Activated T-helper 2 cell treated with anti-CD3 and anti-CD28 coated beads, Interferon-gamma antibody, Interleukin-2, Interleukin-4, amounts not matched to agents 10 μg/mL and 5 μg/mL and 100 μg/mL, durations not matched to agents 14 hours and 24 hours and 36 hours (primary cell): Measurements from ENCODE around the gene CFAP298. TPM values are rescaled to one million over a fixed set of nuclear protein-coding genes. Genes with fewer than 3 reads are reported as not detected.

Source experiments
- DNase-seq: peaks from one replicate; pipeline ENCODE4 v3.0.0; 2021; ENCODE audit warnings: low spot score
- H3K27ac Mint-ChIP-seq: one replicate; pipeline ENCODE4 v1.8.0; 2021; ENCODE audit warnings: mixed read lengths
- H3K27me3 Mint-ChIP-seq: one replicate; pipeline ENCODE4 v1.8.0; 2021; ENCODE audit warnings: low read depth, mixed read lengths
- H3K36me3 Mint-ChIP-seq: one replicate; pipeline ENCODE4 v1.8.0; 2021; ENCODE audit warnings: low read depth, mixed read lengths
- H3K4me1 Mint-ChIP-seq: one replicate; pipeline ENCODE4 v1.8.0; 2021; ENCODE audit warnings: low read depth, mixed read lengths
- H3K4me3 Mint-ChIP-seq: one replicate; pipeline ENCODE4 v1.8.0; 2021; ENCODE audit warnings: low read depth, mild to moderate bottlenecking, moderate library complexity, mixed read lengths
- H3K9me3 Mint-ChIP-seq: one replicate; pipeline ENCODE4 v1.8.0; 2021; ENCODE audit warnings: mixed read lengths
- intact Hi-C: fragments of 100-400 bp; cut with micrococcal nuclease; formaldehyde crosslinking; loops from one replicate; pipeline ENCODE4 v1.15.1; 2023
- total RNA-seq: library from RNA; stranded (reverse); gene quantifications from 2 replicates; pipeline ENCODE4 v1.2.3, GENCODE V29; 2022

Gene CFAP298
- total RNA-seq, 1 donor from 2014 or later, result 44.5 TPM

DNA sequence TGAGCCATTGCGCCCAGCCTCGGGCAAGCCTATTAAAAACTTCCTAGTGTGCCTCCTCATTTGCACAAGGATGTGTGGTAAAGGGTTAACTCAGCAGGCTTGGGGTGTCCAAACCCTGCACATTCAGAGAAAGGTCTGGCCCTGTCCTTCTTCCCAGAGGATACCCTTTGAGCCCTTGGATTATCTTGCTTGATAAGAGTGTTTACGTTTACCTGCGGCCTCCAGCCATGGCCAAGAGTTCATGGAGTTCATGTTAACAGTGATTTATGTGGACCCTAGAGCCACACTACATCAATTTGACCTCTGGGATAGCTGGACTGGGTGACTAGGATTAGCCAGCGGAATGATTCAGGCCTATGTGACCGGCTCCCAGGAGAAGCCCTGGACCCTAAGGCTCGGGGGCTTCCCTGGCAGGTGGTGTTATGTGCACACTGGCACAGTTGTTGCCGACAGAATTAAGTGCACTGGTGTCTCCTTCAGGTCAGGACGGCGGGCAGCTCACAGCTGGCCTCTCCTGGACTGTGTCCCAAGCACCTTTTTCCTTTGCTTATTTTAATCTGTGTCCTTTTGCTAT, 19.2 kb downstream of the CFAP298 start:
- no peaks in the 10 kb centered on the region for H3K27me3 Mint-ChIP-seq
- H3K4me3 Mint-ChIP-seq, result no peak overlapping the region
- H3K36me3 Mint-ChIP-seq, result no peaks in the 10 kb centered on the region
- DNase-seq, result no peak
- no peak overlapping the region for H3K27ac Mint-ChIP-seq
- H3K9me3 Mint-ChIP-seq, result no peaks in the 10 kb centered on the region
- peaks cover 3% of the 10 kb centered on the region for H3K4me1 Mint-ChIP-seq
- intact Hi-C loops, result no loop called here

DNA sequence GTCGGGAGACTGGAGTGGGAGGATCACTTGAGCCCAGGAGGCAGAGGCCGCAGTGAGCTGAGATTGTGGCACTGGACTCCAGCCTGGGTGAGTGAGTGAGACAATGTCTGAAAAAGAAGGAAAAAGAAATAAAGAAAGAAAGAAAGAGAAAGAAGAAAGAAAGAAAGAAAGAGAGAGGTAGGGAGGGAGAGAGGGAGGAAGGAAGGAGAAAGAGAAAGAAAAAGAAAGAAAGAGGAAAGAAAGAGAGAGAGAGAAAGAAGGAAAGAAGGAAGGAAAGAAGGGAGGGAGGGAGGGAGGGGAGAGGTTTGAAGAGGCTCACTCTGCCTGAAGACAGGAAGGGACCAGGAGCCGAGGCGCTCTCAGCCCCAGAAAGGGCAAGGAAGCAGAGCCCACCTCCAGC, 22.0 kb downstream of the CFAP298 start:
- Mint-ChIP-seq H3K27ac (no peak overlapping the region), H3K27me3 (no peaks in the 10 kb centered on the region), H3K4me1 (no peaks in the 10 kb centered on the region), H3K4me3 (no peak overlapping the region), H3K36me3 (no peaks in the 10 kb centered on the region), H3K9me3 (no peaks in the 10 kb centered on the region)
- no peak for DNase-seq
- intact Hi-C loops, result no loop called here

DNA sequence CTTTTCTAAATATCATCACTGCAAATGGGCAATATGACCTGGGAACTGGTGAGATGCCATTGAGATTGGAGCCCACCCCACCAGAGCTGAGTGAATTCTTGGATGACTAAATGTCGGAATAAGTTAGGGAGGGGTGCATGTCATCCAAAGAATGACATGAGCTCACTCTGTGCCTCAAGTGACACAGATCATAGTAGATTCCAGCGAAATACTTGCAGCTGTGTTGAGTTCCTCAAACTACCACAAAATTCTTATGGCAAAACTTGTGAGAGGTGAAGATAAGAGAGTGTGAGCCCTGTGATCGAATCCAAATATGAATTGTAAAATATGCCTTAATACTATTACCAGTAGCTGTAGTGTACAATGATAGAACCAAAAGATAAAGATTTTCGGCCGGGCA, 24.5 kb downstream of the CFAP298 start:
- Mint-ChIP-seq H3K9me3 (no peaks in the 10 kb centered on the region), H3K4me3 (no peak overlapping the region), H3K4me1 (no peaks in the 10 kb centered on the region), H3K27ac (no peak overlapping the region), H3K36me3 (no peaks in the 10 kb centered on the region), H3K27me3 (no peaks in the 10 kb centered on the region)
- intact Hi-C loops, result no loop called here
- DNase-seq, result no peak

DNA sequence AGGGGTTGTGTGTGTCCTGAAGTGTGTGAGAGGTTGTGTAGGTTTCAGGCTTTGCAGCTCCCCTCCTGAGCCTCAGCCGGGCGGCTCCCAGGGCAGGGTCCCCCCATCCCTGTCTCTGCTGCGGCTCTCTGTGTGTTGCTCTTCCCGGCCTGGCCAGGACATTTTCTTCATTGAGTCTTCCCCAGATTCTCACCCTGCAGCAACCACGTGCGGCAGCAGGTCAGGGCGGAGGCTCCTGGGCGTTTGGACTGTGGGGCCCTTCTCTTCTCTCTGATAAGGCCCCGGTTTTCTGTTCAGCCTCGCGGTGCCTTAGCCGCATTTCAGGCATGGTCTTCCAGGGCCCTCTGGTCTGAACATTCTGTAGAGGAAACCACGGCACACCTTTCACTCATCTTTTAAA, 25.1 kb downstream of the CFAP298 start:
- no peak overlapping the region for H3K27ac Mint-ChIP-seq
- no peak overlapping the region for H3K4me3 Mint-ChIP-seq
- no peak for DNase-seq
- H3K27me3 Mint-ChIP-seq, result no peaks in the 10 kb centered on the region
- no peaks in the 10 kb centered on the region for H3K4me1 Mint-ChIP-seq
- intact Hi-C loops, result no loop called here
- H3K9me3 Mint-ChIP-seq, result no peaks in the 10 kb centered on the region
- no peaks in the 10 kb centered on the region for H3K36me3 Mint-ChIP-seq

DNA sequence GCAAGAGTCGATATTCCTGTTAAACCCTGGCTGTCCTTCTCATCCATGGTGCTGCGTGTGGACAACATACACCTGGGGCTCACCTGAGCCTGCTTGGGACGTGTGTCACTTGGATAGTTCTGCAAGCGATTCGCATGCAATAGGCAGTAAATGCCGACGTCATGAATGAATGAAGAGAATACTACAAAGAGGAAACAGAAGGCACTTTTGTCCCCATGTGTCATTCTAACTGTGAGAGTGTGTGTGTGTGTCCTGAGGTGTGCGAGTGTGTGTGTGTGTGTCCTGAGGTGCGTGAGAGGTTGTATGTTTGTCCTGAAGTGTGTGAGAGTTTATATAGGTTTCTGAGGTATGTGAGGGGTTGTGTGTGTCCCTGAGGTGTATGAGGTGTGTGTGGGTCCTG, 26.2 kb downstream of the CFAP298 start:
- Mint-ChIP-seq H3K36me3 (no peaks in the 10 kb centered on the region), H3K9me3 (no peaks in the 10 kb centered on the region), H3K4me1 (no peaks in the 10 kb centered on the region), H3K27ac (no peak overlapping the region), H3K4me3 (no peak overlapping the region), H3K27me3 (no peaks in the 10 kb centered on the region)
- intact Hi-C loops, result no loop called here
- no peak for DNase-seq

DNA sequence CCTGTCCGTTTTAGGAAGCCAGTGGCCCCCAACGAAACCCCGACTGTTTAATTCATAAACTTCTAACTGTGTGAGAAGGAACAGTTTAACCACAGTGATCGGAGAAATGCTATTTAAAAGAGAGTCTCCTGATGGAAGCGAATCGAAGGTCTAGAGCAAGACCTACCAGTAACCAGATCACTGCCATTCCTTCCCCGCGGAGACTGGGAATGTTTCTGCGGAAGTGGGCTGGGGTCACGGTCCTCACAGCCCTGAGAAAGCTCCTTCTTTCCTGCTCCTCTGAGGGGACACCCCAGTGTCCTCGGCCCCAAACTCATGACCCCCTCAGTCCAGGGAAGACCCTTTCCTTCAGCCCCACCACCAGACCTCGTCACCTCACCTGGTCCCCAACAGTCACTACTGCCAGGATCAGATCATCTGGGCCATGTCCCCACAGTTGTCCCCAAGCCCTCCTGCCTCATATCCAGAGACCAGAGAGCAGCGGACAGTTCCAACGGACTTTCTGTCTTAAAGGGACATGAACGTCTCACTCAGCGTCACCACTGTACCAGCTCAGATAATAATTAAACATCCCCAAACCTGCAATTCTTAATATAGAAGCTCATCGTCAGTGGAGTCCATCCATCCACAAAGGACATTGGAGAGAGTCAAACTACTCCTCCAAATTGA, 27.0 kb downstream of the CFAP298 start, which contains the start of gene TCP10L:
TSS of gene TCP10L (minus strand) at position 482 of the 669 bp plus-strand sequence. CDS start 1,219 bp downstream, outside the sequence.
- Mint-ChIP-seq H3K36me3 (no peaks in the 10 kb centered on the region), H3K9me3 (no peaks in the 10 kb centered on the region), H3K4me3 (no peak within 1 kb of the TSS), H3K27me3 (no peaks in the 10 kb centered on the region), H3K27ac (no peak within 1 kb of the TSS), H3K4me1 (no peaks in the 10 kb centered on the region)
- DNase-seq, result no peak
- intact Hi-C loops, result no loop called here

DNA sequence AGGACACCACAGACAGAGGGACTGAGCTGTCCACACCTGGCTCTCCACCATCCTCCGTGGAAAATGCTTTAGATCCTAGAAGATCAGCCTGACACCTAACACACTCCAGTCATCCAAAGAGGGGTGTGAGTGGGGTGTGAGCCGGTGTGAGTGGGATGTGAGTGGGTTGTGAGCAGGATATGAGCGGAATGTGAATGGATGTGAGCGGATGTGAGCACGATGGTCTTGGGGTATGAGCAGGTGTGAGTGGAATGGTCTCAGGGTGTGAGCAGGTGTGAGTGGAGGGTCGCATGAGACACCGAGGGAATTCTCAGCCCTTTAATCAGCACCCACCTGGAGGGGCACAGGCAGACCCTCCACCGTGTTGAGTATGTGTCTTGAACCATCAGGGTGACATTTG, 27.7 kb downstream of the CFAP298 start:
- Mint-ChIP-seq H3K9me3 (no peaks in the 10 kb centered on the region), H3K4me1 (no peaks in the 10 kb centered on the region)
- intact Hi-C loops, result no loop called here

DNA sequence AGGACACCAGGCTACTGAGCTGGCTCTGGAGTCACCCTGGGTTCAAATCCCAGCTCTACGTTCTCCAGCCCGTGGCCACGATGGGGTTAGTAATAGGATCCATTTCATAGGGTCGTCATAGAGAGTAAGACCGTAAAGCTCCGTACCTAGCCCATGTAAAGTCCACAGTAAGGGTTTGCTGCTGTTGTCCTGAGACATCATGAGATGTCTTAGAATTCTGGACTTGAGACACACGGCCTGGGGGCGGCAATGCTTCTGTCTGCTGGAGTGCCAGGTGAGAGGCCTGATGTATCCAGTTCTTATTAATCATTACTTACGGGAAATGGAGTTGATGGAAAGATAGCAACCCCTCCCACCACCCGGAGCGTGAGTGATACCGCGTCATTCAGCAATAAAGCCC, 30.4 kb downstream of the CFAP298 start:
- no peaks in the 10 kb centered on the region for H3K27me3 Mint-ChIP-seq
- H3K4me1 Mint-ChIP-seq, result no peaks in the 10 kb centered on the region
- H3K4me3 Mint-ChIP-seq, result no peak overlapping the region
- no peaks in the 10 kb centered on the region for H3K36me3 Mint-ChIP-seq
- H3K27ac Mint-ChIP-seq, result no peak overlapping the region
- intact Hi-C loops, result no loop called here
- no peaks in the 10 kb centered on the region for H3K9me3 Mint-ChIP-seq
- no peak for DNase-seq

More for the DNA sequence above, 27.7 kb downstream of the CFAP298 start:
- Mint-ChIP-seq H3K27ac (no peak overlapping the region), H3K36me3 (no peaks in the 10 kb centered on the region), H3K27me3 (no peaks in the 10 kb centered on the region), H3K4me3 (no peak overlapping the region)
- no peak for DNase-seq

DNA sequence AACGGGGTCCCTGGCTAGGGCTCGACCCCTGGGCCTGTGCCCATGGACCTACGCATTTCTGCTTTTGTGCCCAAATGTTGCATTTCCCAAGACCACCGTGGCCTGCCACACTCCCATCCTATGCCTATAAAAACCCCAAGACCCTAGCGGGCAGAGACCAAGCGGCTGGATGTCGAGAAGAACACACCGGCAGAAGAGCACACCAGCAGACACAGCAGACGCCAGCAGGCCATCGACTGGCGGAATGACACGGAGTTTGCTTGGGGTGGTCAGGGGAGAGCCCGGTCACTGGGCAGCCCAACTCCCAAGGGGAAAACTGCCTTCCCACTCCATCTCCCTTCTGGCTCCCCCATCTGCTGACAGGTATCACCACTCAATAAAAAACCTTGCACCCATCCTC, 31.2 kb downstream of the CFAP298 start:
- intact Hi-C loops, result no loop called here
- Mint-ChIP-seq H3K9me3 (no peaks in the 10 kb centered on the region), H3K4me3 (no peak overlapping the region), H3K27ac (no peak overlapping the region), H3K4me1 (no peaks in the 10 kb centered on the region), H3K27me3 (no peaks in the 10 kb centered on the region), H3K36me3 (no peaks in the 10 kb centered on the region)
- no peak for DNase-seq

DNA sequence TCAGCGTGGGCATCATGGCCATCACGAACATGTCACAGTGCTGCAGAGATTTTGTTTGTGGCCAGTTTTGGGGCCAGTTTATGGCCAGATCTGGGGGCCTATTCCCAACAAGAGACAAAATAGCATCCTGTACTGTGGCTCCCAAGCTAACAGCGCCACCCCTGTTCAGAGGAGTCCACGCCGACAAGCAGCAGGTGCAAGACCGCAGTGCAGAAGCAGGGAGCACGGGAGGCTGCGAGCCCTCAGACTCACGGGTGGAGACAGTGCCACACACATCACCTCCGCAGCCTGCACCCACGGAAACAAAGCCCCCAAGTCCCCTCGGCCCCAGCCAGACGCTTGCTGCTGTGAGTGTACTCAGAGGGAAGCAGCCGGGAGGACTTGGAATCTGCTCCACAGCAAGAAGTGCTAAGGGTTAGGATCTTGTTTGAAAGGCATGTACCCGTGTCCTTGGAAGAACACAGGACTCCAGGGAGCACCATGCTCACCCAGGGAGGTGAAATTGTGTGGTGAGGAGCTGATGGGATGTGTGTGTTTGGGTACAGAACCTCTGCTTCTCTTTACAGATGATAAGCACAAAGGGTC, 34.0 kb downstream of the CFAP298 start:
- Mint-ChIP-seq H3K36me3 (no peaks in the 10 kb centered on the region), H3K9me3 (no peaks in the 10 kb centered on the region), H3K4me1 (no peaks in the 10 kb centered on the region), H3K27ac (no peak overlapping the region), H3K27me3 (no peaks in the 10 kb centered on the region), H3K4me3 (no peak overlapping the region)
- intact Hi-C loops, result no loop called here
- DNase-seq, result no peak

DNA sequence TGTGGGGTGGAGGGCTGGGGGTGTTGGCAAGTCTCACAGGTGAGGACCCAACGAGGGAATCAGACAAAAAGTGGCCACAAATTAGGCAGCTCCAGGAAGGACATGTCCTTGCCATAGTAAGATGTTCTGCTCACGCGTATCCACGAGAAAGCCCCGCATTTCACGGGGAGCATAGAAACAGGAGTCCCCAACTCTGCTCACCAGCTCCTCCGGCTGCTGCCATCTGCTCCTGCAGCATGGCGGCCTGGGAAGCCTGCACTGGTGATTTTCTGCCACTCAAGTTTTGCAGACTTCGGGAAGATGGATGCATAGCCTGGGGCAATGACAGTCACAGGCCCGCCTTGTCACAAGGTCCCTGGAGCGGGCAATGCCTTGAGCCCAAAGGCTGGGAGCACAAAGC, 36.2 kb downstream of the CFAP298 start:
- no peaks in the 10 kb centered on the region for H3K9me3 Mint-ChIP-seq
- peaks cover under 1% of the 10 kb centered on the region for H3K4me1 Mint-ChIP-seq
- no peak for DNase-seq
- no peaks in the 10 kb centered on the region for H3K27me3 Mint-ChIP-seq
- H3K36me3 Mint-ChIP-seq, result no peaks in the 10 kb centered on the region
- intact Hi-C loops, result no loop called here
- no peak overlapping the region for H3K4me3 Mint-ChIP-seq
- no peak overlapping the region for H3K27ac Mint-ChIP-seq

DNA sequence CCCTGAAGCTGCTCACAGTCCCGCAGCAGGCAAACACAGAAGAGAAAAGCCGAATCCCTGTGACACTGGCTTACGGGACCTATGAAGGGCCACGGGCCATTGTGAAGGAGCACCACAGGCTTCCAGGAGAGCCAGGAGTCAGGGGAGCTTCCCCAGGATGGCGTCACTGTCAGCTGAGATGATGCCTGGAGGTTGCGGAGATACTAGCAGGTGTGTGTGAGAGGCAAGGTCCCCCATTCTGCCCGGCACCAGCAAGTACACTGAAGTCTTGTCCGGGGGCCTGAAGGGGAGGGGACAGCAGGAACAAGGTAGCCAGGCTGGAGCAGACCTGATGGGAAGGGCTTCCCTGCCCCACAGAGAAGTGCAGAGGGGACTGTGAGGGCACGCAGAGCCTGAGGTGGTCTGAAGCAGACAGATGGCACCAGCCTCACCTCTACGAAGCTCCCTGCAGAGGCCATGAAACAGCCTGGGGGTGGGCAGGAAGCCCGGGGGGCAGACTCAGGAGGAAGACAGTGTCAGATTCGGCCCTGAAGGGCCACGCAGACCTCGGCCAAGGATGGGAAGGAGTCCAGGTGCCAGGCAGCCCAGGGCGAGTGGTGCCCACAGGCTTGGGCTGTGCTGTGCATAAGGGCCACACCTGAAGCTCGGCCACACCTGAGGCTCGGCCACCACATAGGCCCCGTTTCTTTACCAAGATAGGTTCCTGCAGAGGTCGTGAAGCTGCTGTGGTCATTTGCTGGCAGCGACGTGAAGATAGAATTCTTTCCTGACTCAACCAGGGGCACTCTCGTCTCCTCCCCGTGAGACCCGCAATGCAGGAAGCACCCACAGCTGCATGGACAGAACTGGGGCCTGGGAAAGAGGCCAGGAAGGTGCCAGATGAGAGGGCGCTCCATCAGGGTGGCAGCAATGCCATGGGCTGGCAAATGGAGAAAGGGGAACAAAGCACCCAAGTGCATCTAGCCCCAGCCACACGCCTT, 36.9 kb downstream of the CFAP298 start:
- no peaks in the 10 kb centered on the region for H3K36me3 Mint-ChIP-seq
- H3K9me3 Mint-ChIP-seq, result no peaks in the 10 kb centered on the region
- no peak overlapping the region for H3K4me3 Mint-ChIP-seq
- intact Hi-C loops, result no loop called here
- no peak overlapping the region for H3K27ac Mint-ChIP-seq
- H3K27me3 Mint-ChIP-seq, result no peaks in the 10 kb centered on the region
- H3K4me1 Mint-ChIP-seq, result peaks cover 4% of the 10 kb centered on the region
- DNase-seq, result no peak
